ENCODE measurements around the gene KHSRP.

The KHSRP gene

GRCh38 chr19:6414793-6415590, 9.6 kb downstream of the KHSRP start:
- Histone ChIP-seq H3K4me2 (ENCODE audit: low read depth, low read length, poor library complexity, severe bottlenecking) (no peak overlapping the region), H2AFZ (ENCODE audit: low read length) (no peak overlapping the region), H3K4me1 (ENCODE audit: insufficient read depth, low read length, poor library complexity, severe bottlenecking) (no peaks in the 10 kb centered on the region), H3K4me3 (ENCODE audit: low read length, poor library complexity, severe bottlenecking) (no peak overlapping the region), H3K9me2 (replicated peaks; ENCODE audit: low read depth, low read length) (no peaks in the 10 kb centered on the region), H3K36me3 (ENCODE audit: insufficient read depth, low read length) (peaks cover 70% of the 10 kb centered on the region), H3F3A (ENCODE audit: low read depth) (no peaks in the 10 kb centered on the region), H3K79me2 (ENCODE audit: insufficient read depth, low read length) (peaks cover 28% of the 10 kb centered on the region), H3K27me3 (ENCODE audit: insufficient read depth, low read length, poor library complexity, severe bottlenecking) (no peaks in the 10 kb centered on the region), H3K9ac (ENCODE audit: low read depth, low read length, poor library complexity, severe bottlenecking) (no peak overlapping the region), H4K20me1 (ENCODE audit: insufficient read depth, low read length, poor library complexity, severe bottlenecking) (peaks cover 56% of the 10 kb centered on the region), H3K9me3 (ENCODE audit: insufficient read depth, low read depth, low read length) (no peaks in the 10 kb centered on the region)
- TF ChIP-seq CTCF (conservative IDR thresholded peaks at IDR 0.05; ENCODE audit: low read length): no peak
- TF ChIP-seq EZH2phosphoT487 (IDR thresholded peaks at IDR 0.05; ENCODE audit: borderline replicate concordance): no peak

DNA sequence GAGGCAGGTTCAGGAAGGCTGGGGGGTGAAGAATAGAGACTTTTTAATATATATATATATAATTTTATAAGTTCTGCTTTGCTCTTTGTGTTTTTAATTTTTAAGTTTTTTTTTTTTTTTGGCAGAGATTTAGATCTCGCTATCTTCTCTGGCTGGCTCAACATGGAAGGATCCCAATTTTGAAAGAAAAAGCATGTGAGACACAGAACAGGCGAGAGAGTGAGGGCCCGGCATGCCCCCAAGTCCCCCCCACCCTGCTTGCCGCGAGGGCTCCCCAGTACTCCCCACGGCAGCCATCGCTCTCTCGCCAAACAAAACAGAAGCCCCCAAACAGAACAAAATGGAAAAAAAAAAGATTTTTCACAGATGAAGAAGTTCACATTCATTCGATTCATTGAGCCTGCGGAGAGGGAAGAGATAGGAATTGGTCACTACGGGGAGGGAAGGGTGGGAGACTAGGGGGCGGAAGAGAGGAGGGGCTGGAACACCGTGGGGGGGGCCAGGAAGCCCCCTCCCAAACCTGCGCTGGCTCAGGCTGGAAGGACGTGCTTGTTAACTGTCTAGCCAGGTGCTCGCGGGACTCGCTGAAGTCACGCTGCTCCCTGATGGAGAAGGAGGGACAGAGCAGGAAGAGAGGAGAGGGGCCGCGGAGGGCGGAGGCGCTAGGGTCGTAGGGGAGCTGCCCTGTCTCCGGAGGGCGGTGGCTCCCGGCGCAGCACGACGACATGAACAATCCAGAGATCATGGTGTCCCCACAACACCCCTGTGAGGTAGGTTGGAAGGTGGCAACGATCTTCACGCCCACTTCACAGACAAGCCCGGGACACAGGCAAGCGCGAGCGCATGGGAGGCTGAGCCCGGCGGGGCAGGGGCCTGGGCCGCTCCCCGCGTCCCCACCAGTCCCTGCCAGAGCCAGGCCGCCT, 10.6 kb downstream of the KHSRP start:
- H3K4me1 ChIP-seq (ENCODE audit: insufficient read depth, low read length, poor library complexity, severe bottlenecking): no peaks in the 10 kb centered on the region
- H3K9me2 ChIP-seq (replicated peaks; ENCODE audit: low read depth, low read length): no peaks in the 10 kb centered on the region
- no peak overlapping the region for H2AFZ ChIP-seq (ENCODE audit: low read length)
- H3K9ac ChIP-seq (ENCODE audit: low read depth, low read length, poor library complexity, severe bottlenecking): no peak overlapping the region
- H3K27me3 ChIP-seq (ENCODE audit: insufficient read depth, low read length, poor library complexity, severe bottlenecking): no peaks in the 10 kb centered on the region
- H3K36me3 ChIP-seq (ENCODE audit: insufficient read depth, low read length): peaks cover 60% of the 10 kb centered on the region
- no peak for TF ChIP-seq EZH2phosphoT487 (IDR thresholded peaks at IDR 0.05; ENCODE audit: borderline replicate concordance)
- TF ChIP-seq CTCF (conservative IDR thresholded peaks at IDR 0.05; ENCODE audit: low read length): no peak
- peaks cover 46% of the 10 kb centered on the region for H4K20me1 ChIP-seq (ENCODE audit: insufficient read depth, low read length, poor library complexity, severe bottlenecking)
- no peaks in the 10 kb centered on the region for H3F3A ChIP-seq (ENCODE audit: low read depth)
- H3K4me3 ChIP-seq (ENCODE audit: low read length, poor library complexity, severe bottlenecking): no peak overlapping the region
- no peak overlapping the region for H3K4me2 ChIP-seq (ENCODE audit: low read depth, low read length, poor library complexity, severe bottlenecking)
- peaks cover 17% of the 10 kb centered on the region for H3K79me2 ChIP-seq (ENCODE audit: insufficient read depth, low read length)
- no peaks in the 10 kb centered on the region for H3K9me3 ChIP-seq (ENCODE audit: insufficient read depth, low read depth, low read length)

DNA sequence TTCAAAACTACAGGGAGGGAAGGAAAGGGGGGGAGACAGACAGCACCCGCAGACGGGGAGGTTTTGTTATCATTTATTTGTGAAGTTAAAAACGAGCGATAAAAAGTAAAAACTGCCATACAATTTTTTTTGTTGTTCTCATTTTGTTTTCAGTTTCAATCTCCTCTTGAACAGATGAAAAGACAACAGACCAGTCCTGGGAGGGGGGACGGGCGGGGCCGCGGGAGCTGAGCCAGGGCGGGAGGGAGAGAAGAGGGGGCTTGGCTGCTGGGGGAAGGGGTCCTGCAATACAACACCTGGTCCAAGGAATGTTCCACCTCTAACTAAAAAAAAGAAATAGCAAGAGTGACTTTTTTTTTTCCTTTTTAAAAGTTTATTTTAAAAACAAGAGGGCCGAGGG, 11.3 kb downstream of the KHSRP start:
- no peaks in the 10 kb centered on the region for H3K4me1 ChIP-seq (ENCODE audit: insufficient read depth, low read length, poor library complexity, severe bottlenecking)
- no peak overlapping the region for H3K4me2 ChIP-seq (ENCODE audit: low read depth, low read length, poor library complexity, severe bottlenecking)
- TF ChIP-seq EZH2phosphoT487 (IDR thresholded peaks at IDR 0.05; ENCODE audit: borderline replicate concordance) (no peak), CTCF (conservative IDR thresholded peaks at IDR 0.05; ENCODE audit: low read length) (no peak)
- no peaks in the 10 kb centered on the region for H3K9me2 ChIP-seq (replicated peaks; ENCODE audit: low read depth, low read length)
- H3K36me3 ChIP-seq (ENCODE audit: insufficient read depth, low read length): peaks cover 53% of the 10 kb centered on the region
- no peaks in the 10 kb centered on the region for H3K27me3 ChIP-seq (ENCODE audit: insufficient read depth, low read length, poor library complexity, severe bottlenecking)
- no peak overlapping the region for H3K9ac ChIP-seq (ENCODE audit: low read depth, low read length, poor library complexity, severe bottlenecking)
- H4K20me1 ChIP-seq (ENCODE audit: insufficient read depth, low read length, poor library complexity, severe bottlenecking): peaks cover 39% of the 10 kb centered on the region
- H3F3A ChIP-seq (ENCODE audit: low read depth): no peaks in the 10 kb centered on the region
- H3K9me3 ChIP-seq (ENCODE audit: insufficient read depth, low read depth, low read length): no peaks in the 10 kb centered on the region
- H3K79me2 ChIP-seq (ENCODE audit: insufficient read depth, low read length): peaks cover 11% of the 10 kb centered on the region; the same call in 1 of the 2 replicates
- no peak overlapping the region for H2AFZ ChIP-seq (ENCODE audit: low read length)
- no peak overlapping the region for H3K4me3 ChIP-seq (ENCODE audit: low read length, poor library complexity, severe bottlenecking)
